Measurements from ENCODE around the gene CCER1.

The CCER1 gene

DNA sequence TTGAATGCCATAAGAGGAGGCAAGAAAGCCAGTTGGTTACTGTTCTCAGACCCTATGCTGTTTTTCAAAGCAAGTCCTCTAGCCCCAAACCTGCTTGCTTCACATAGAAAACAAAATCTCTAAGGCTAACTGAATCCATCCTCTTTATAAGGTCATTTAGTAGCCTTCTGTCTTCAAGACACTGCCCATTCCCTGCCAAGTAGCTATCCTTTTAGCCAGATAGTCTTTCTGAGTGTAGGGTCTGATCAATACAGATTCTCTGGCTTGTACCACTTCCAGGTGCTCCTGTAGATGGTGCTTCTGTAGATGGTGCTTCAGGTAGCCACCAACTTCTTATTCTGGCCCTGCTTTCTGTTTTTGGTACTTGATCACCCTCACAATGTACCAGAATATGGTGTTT, 15.9 kb upstream of the CCER1 start:
- H3K79me1 ChIP-seq (ENCODE audit: low read length), result no peaks in the 10 kb centered on the region
- no peak overlapping the region for H3K4me3 ChIP-seq (ENCODE audit: low read depth, low read length)
- no peaks in the 10 kb centered on the region for H3K27me3 ChIP-seq (ENCODE audit: insufficient read depth, low read length)
- H2AFZ ChIP-seq (ENCODE audit: insufficient read depth, low read length, poor library complexity), result no peak overlapping the region
- H3K9me3 ChIP-seq (ENCODE audit: insufficient read depth, low read depth, low read length), result no peaks in the 10 kb centered on the region
- no peak overlapping the region for H3K9ac ChIP-seq (ENCODE audit: low read length)
- H2BK12ac ChIP-seq (ENCODE audit: low read length), result no peak overlapping the region
- H3K23ac ChIP-seq (ENCODE audit: low read length), result no peak overlapping the region
- DNase-seq, result no peak
- H2BK5ac ChIP-seq (ENCODE audit: low read depth, low read length, poor library complexity), result no peak overlapping the region
- no peaks in the 10 kb centered on the region for H3K36me3 ChIP-seq (ENCODE audit: control insufficient read depth in 1 of 2, insufficient read depth in 2 of 2, low read length in 2 of 2)
- no peak overlapping the region for H3K4ac ChIP-seq (ENCODE audit: low read depth, low read length)
- H3K18ac ChIP-seq (ENCODE audit: low read length), result no peak overlapping the region
- H3K4me1 ChIP-seq (ENCODE audit: control insufficient read depth in 1 of 2, insufficient read depth in 2 of 2, low read length in 2 of 2), result no peaks in the 10 kb centered on the region
- no peak overlapping the region for H4K12ac ChIP-seq (ENCODE audit: low read depth, low read length)
- no peak overlapping the region for H4K8ac ChIP-seq (ENCODE audit: low read depth, low read length)
- no peak overlapping the region for H3K4me2 ChIP-seq (ENCODE audit: low read length)
- no peak overlapping the region for H2BK120ac ChIP-seq (ENCODE audit: insufficient read depth, low read length, poor library complexity)
- H2AK5ac ChIP-seq (ENCODE audit: low read length), result no peak overlapping the region
- no peak overlapping the region for H3K27ac ChIP-seq (ENCODE audit: low read depth, low read length)
- H3K14ac ChIP-seq (ENCODE audit: low read length), result no peak overlapping the region
- H3K79me2 ChIP-seq (ENCODE audit: control insufficient read depth, insufficient read depth, low read length, poor library complexity), result no peaks in the 10 kb centered on the region
- no peak overlapping the region for H4K91ac ChIP-seq (ENCODE audit: low read depth, low read length)

- H3K4ac ChIP-seq (ENCODE audit: low read depth, low read length), result no peak overlapping the region
- no peaks in the 10 kb centered on the region for H3K79me1 ChIP-seq (ENCODE audit: low read length)
- no peaks in the 10 kb centered on the region for H3K27me3 ChIP-seq (ENCODE audit: insufficient read depth, low read length)
- no peaks in the 10 kb centered on the region for H3K4me1 ChIP-seq (ENCODE audit: control insufficient read depth in 1 of 2, insufficient read depth in 2 of 2, low read length in 2 of 2)
- H3K4me3 ChIP-seq (ENCODE audit: low read depth, low read length), result no peak overlapping the region
- no peak for DNase-seq
- H2BK12ac ChIP-seq (ENCODE audit: low read length), result no peak overlapping the region
- no peak overlapping the region for H3K27ac ChIP-seq (ENCODE audit: low read depth, low read length)
- H3K14ac ChIP-seq (ENCODE audit: low read length), result no peak overlapping the region
- no peak overlapping the region for H3K18ac ChIP-seq (ENCODE audit: low read length)
- no peaks in the 10 kb centered on the region for H3K36me3 ChIP-seq (ENCODE audit: control insufficient read depth in 1 of 2, insufficient read depth in 2 of 2, low read length in 2 of 2)
- no peak overlapping the region for H2AK5ac ChIP-seq (ENCODE audit: low read length)
- no peak overlapping the region for H3K4me2 ChIP-seq (ENCODE audit: low read length)
- H2BK5ac ChIP-seq (ENCODE audit: low read depth, low read length, poor library complexity), result no peak overlapping the region
- no peak overlapping the region for H2BK120ac ChIP-seq (ENCODE audit: insufficient read depth, low read length, poor library complexity)
- H3K9me3 ChIP-seq (ENCODE audit: insufficient read depth, low read depth, low read length), result no peaks in the 10 kb centered on the region
- no peak overlapping the region for H4K8ac ChIP-seq (ENCODE audit: low read depth, low read length)
- H3K23ac ChIP-seq (ENCODE audit: low read length), result no peak overlapping the region
- H4K91ac ChIP-seq (ENCODE audit: low read depth, low read length), result no peak overlapping the region
- no peaks in the 10 kb centered on the region for H3K79me2 ChIP-seq (ENCODE audit: control insufficient read depth, insufficient read depth, low read length, poor library complexity)
- no peak overlapping the region for H4K12ac ChIP-seq (ENCODE audit: low read depth, low read length)
- no peak overlapping the region for H2AFZ ChIP-seq (ENCODE audit: insufficient read depth, low read length, poor library complexity)
- no peak overlapping the region for H3K9ac ChIP-seq (ENCODE audit: low read length)
These were observed 15.5 kb upstream of the CCER1 start for GRCh38 chr12:90970471-90970870.

DNA sequence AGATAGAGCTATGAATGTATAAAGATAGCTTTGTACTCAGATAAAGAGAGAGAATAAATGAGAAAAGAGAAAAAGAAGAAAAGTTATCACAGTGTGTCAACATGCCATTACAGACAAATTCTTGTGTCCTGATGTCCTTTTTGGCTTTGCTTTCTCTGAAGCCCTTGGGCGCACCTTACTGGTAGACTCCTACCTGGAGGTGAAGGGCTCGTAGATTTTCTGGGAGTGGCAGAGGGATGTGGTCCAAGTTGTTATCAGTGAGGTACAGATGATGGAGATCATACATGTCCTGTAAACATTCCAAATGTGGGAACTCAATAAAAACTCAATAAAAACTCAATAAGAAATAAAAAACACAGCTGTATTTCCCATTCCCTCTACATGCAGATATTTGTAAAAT, 14.9 kb upstream of the CCER1 start:
- Histone ChIP-seq H3K9me3 (ENCODE audit: insufficient read depth, low read depth, low read length) (no peaks in the 10 kb centered on the region), H3K23ac (ENCODE audit: low read length) (no peak overlapping the region), H3K4me3 (ENCODE audit: low read depth, low read length) (no peak overlapping the region), H4K8ac (ENCODE audit: low read depth, low read length) (no peak overlapping the region), H3K79me2 (ENCODE audit: control insufficient read depth, insufficient read depth, low read length, poor library complexity) (no peaks in the 10 kb centered on the region), H4K12ac (ENCODE audit: low read depth, low read length) (no peak overlapping the region), H3K79me1 (ENCODE audit: low read length) (no peaks in the 10 kb centered on the region), H3K27me3 (ENCODE audit: insufficient read depth, low read length) (no peaks in the 10 kb centered on the region), H2BK5ac (ENCODE audit: low read depth, low read length, poor library complexity) (no peak overlapping the region), H3K4ac (ENCODE audit: low read depth, low read length) (no peak overlapping the region), H2AK5ac (ENCODE audit: low read length) (no peak overlapping the region), H2BK12ac (ENCODE audit: low read length) (no peak overlapping the region), H3K36me3 (ENCODE audit: control insufficient read depth in 1 of 2, insufficient read depth in 2 of 2, low read length in 2 of 2) (no peaks in the 10 kb centered on the region), H2AFZ (ENCODE audit: insufficient read depth, low read length, poor library complexity) (no peak overlapping the region), H4K91ac (ENCODE audit: low read depth, low read length) (no peak overlapping the region), H2BK120ac (ENCODE audit: insufficient read depth, low read length, poor library complexity) (no peak overlapping the region), H3K4me1 (ENCODE audit: control insufficient read depth in 1 of 2, insufficient read depth in 2 of 2, low read length in 2 of 2) (no peaks in the 10 kb centered on the region), H3K27ac (ENCODE audit: low read depth, low read length) (no peak overlapping the region), H3K18ac (ENCODE audit: low read length) (no peak overlapping the region), H3K14ac (ENCODE audit: low read length) (no peak overlapping the region), H3K9ac (ENCODE audit: low read length) (no peak overlapping the region), H3K4me2 (ENCODE audit: low read length) (no peak overlapping the region)
- DNase-seq, result no peak
- no CpG with 5 or more reads among the region's 2 CpGs for WGBS (ENCODE audit: extremely low coverage, insufficient coverage, insufficient read length)

GRCh38 chr12:90969346-90969745, 14.4 kb upstream of the CCER1 start:
- Histone ChIP-seq H3K9ac (ENCODE audit: low read length) (no peak overlapping the region), H3K9me3 (ENCODE audit: insufficient read depth, low read depth, low read length) (no peaks in the 10 kb centered on the region), H3K4me1 (ENCODE audit: control insufficient read depth in 1 of 2, insufficient read depth in 2 of 2, low read length in 2 of 2) (no peaks in the 10 kb centered on the region), H4K12ac (ENCODE audit: low read depth, low read length) (no peak overlapping the region), H3K4me3 (ENCODE audit: low read depth, low read length) (no peak overlapping the region), H3K18ac (ENCODE audit: low read length) (no peak overlapping the region), H4K91ac (ENCODE audit: low read depth, low read length) (no peak overlapping the region), H3K4ac (ENCODE audit: low read depth, low read length) (no peak overlapping the region), H4K8ac (ENCODE audit: low read depth, low read length) (no peak overlapping the region), H2BK5ac (ENCODE audit: low read depth, low read length, poor library complexity) (no peak overlapping the region), H2AFZ (ENCODE audit: insufficient read depth, low read length, poor library complexity) (no peak overlapping the region), H2BK120ac (ENCODE audit: insufficient read depth, low read length, poor library complexity) (no peak overlapping the region), H3K23ac (ENCODE audit: low read length) (no peak overlapping the region), H3K27ac (ENCODE audit: low read depth, low read length) (no peak overlapping the region), H3K79me1 (ENCODE audit: low read length) (no peaks in the 10 kb centered on the region), H3K36me3 (ENCODE audit: control insufficient read depth in 1 of 2, insufficient read depth in 2 of 2, low read length in 2 of 2) (no peaks in the 10 kb centered on the region), H2BK12ac (ENCODE audit: low read length) (no peak overlapping the region), H3K27me3 (ENCODE audit: insufficient read depth, low read length) (no peaks in the 10 kb centered on the region), H3K4me2 (ENCODE audit: low read length) (no peak overlapping the region), H3K79me2 (ENCODE audit: control insufficient read depth, insufficient read depth, low read length, poor library complexity) (no peaks in the 10 kb centered on the region), H2AK5ac (ENCODE audit: low read length) (no peak overlapping the region), H3K14ac (ENCODE audit: low read length) (no peak overlapping the region)
- WGBS (ENCODE audit: extremely low coverage, insufficient coverage, insufficient read length), result no CpG with 5 or more reads among the region's 1 CpG
- DNase-seq, result no peak

- WGBS (ENCODE audit: extremely low coverage, insufficient coverage, insufficient read length), result no CpG with 5 or more reads among the region's 2 CpGs
- no peak overlapping the region for H4K12ac ChIP-seq (ENCODE audit: low read depth, low read length)
- H3K36me3 ChIP-seq (ENCODE audit: control insufficient read depth in 1 of 2, insufficient read depth in 2 of 2, low read length in 2 of 2), result no peaks in the 10 kb centered on the region
- H3K9ac ChIP-seq (ENCODE audit: low read length), result no peak overlapping the region
- H2BK12ac ChIP-seq (ENCODE audit: low read length), result no peak overlapping the region
- no peak overlapping the region for H3K23ac ChIP-seq (ENCODE audit: low read length)
- no peak overlapping the region for H4K8ac ChIP-seq (ENCODE audit: low read depth, low read length)
- H3K4me1 ChIP-seq (ENCODE audit: control insufficient read depth in 1 of 2, insufficient read depth in 2 of 2, low read length in 2 of 2), result no peaks in the 10 kb centered on the region
- no peaks in the 10 kb centered on the region for H3K79me2 ChIP-seq (ENCODE audit: control insufficient read depth, insufficient read depth, low read length, poor library complexity)
- no peak overlapping the region for H2BK120ac ChIP-seq (ENCODE audit: insufficient read depth, low read length, poor library complexity)
- no peak overlapping the region for H3K27ac ChIP-seq (ENCODE audit: low read depth, low read length)
- no peak overlapping the region for H3K18ac ChIP-seq (ENCODE audit: low read length)
- H3K4me2 ChIP-seq (ENCODE audit: low read length), result no peak overlapping the region
- no peaks in the 10 kb centered on the region for H3K9me3 ChIP-seq (ENCODE audit: insufficient read depth, low read depth, low read length)
- no peak overlapping the region for H4K91ac ChIP-seq (ENCODE audit: low read depth, low read length)
- H2BK5ac ChIP-seq (ENCODE audit: low read depth, low read length, poor library complexity), result no peak overlapping the region
- H3K27me3 ChIP-seq (ENCODE audit: insufficient read depth, low read length), result no peaks in the 10 kb centered on the region
- DNase-seq, result no peak
- H2AK5ac ChIP-seq (ENCODE audit: low read length), result no peak overlapping the region
- H2AFZ ChIP-seq (ENCODE audit: insufficient read depth, low read length, poor library complexity), result no peak overlapping the region
- no peak overlapping the region for H3K4ac ChIP-seq (ENCODE audit: low read depth, low read length)
- no peak overlapping the region for H3K4me3 ChIP-seq (ENCODE audit: low read depth, low read length)
- H3K79me1 ChIP-seq (ENCODE audit: low read length), result no peaks in the 10 kb centered on the region
- no peak overlapping the region for H3K14ac ChIP-seq (ENCODE audit: low read length)
These were observed 10.2 kb upstream of the CCER1 start for GRCh38 chr12:90965204-90965603.
